Bronchial epithelial cell (primary cell): ENCODE results near the gene PLK2. TPM values are rescaled to one million over a fixed set of nuclear protein-coding genes. Genes with fewer than 3 reads are reported as not detected.

Experiments used
- DNase-seq: peaks from one replicate; pipeline ENCODE4 v3.0.0-alpha.2; 2010; ENCODE audit warnings: low read depth
- FAIRE-seq: peaks from 2 replicates; lab custom pipeline; 2011; peaks lifted over from hg19 to GRCh38; lab: Jason Lieb, UNC
- H3K27me3 ChIP-seq: 2 replicates; pipeline ENCODE4 v1.5.1; 2011; ENCODE audit warnings: low read length; ENCODE audit not compliant: control insufficient read depth, insufficient read depth
- H3K36me3 ChIP-seq: 2 replicates; pipeline ENCODE4 v1.5.1; 2011; ENCODE audit warnings: low read length; ENCODE audit not compliant: control insufficient read depth, insufficient read depth
- H3K4me3 ChIP-seq: 2 replicates; pipeline ENCODE4 v1.5.1; 2011; ENCODE audit warnings: mild to moderate bottlenecking, low read depth, low read length, control low read depth
- CTCF ChIP-seq: IDR thresholded peaks from 2 replicates; pipeline ENCODE4 v1.5.1; 2011; ENCODE audit warnings: mild to moderate bottlenecking, moderate library complexity, low read length, control low read depth, inconsistent platforms; ENCODE audit not compliant: insufficient read depth, severe bottlenecking
- total RNA-seq: library from RNA; depleted of rRNA; stranded (reverse); fragments of >200 nt; gene quantifications from 2 replicates; pipeline ENCODE4 v1.2.1, GENCODE V29; 2014

PLK2 gene
- total RNA-seq, 1 donor from 2014 or later: 146 TPM

DNA sequence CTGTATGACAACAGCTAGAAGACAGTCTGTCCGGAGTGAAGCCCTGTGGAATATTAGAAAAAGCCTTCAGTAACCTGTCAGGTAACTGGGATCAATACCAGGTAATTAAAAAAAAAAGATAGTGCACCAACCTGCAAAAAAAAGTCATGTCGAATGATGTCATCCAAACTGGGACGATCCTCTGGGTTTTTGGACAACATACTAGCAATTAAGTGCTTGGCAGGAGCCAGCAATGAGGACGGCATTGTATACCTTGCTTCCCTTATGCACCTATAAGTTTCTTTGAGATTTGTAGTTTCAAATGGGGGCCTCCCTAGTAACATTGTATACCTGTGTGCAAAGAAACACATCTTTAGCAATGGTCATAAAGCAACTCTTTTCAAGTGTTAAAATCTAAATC is 2.8 kb downstream of the PLK2 start:
- FAIRE-seq (no peak), DNase-seq (no peak)
- TF ChIP-seq CTCF: no peak
- Histone ChIP-seq H3K4me3 (no peak overlapping the region), H3K36me3 (peaks cover 20% of the 10 kb centered on the region), H3K27me3 (no peaks in the 10 kb centered on the region)

GRCh38 chr5:58456486-58456885 is 3.4 kb downstream of the PLK2 start:
- no peak for TF ChIP-seq CTCF
- Histone ChIP-seq H3K36me3 (peaks cover 20% of the 10 kb centered on the region), H3K27me3 (no peaks in the 10 kb centered on the region), H3K4me3 (no peak overlapping the region)
- DNase-seq: no peak
- no peak for FAIRE-seq

DNA sequence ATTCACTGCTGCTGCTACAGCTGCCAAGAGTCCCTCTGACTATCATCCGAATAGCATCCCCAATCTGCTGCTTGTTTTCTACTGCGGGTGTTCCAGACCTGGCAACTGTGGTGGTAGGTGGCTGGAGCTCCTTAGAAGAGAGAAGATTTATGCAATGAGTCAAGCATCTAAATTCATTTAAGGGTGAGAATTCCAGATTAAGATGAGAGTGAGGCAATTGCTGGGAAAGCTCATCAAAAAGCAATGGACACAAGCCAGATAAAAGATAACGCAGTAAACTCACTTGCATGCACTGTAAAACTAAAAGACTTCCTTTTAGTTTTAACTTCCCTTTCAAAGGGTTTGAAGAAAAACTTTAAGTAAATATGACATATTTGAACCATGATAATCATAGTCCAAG is 3.9 kb downstream of the PLK2 start:
- FAIRE-seq (no peak), DNase-seq (no peak)
- peaks cover 20% of the 10 kb centered on the region for H3K36me3 ChIP-seq
- no peak for TF ChIP-seq CTCF
- H3K4me3 ChIP-seq: no peak overlapping the region
- no peaks in the 10 kb centered on the region for H3K27me3 ChIP-seq

DNA sequence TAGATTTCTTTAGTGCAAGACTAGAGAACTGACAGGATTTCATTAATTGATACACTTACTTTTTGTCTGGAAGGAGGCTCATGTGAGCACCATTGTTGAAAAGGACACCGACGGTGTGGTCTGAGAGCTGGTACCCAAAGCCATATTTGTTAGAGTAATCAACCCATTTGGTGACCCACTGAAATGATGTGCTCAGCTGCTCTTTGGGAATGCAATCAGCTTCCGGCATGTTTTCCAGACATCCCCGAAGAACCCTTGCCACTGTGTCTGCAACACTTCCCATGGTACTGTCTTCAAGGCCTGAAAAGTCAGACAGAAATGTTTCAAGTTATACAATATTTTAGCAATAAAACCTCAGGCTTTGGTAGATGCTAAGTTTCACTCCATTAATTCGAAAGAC is 4.4 kb downstream of the PLK2 start:
- peaks cover 20% of the 10 kb centered on the region for H3K36me3 ChIP-seq
- no peak overlapping the region for H3K4me3 ChIP-seq
- H3K27me3 ChIP-seq: no peaks in the 10 kb centered on the region
- no peak for DNase-seq
- FAIRE-seq: no peak
- no peak for TF ChIP-seq CTCF

- no peak for DNase-seq
- TF ChIP-seq CTCF: no peak
- H3K4me3 ChIP-seq: no peak overlapping the region
- H3K36me3 ChIP-seq: peaks cover 20% of the 10 kb centered on the region
- no peaks in the 10 kb centered on the region for H3K27me3 ChIP-seq
- no peak for FAIRE-seq
Observed at GRCh38 chr5:58455066-58455465, 4.8 kb downstream of the PLK2 start.

DNA sequence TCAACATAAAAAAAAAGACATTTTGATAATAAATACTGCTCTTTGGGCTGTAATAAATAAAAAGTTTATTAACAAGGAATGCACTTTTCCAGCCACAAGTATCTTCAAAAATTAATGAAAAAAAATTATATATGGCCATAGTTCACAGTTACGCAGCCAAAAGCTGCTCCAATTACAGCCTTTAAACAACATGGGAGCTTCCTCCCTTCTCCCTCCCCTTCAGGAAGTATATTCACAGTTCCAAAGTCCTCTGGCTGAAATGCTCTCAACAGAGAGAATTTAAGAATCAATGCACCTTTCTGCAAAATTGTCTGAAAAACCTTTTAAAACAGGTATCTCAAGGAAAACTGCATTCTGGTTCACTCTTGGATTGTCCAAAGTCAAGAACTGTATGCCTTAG is 5.9 kb downstream of the PLK2 start:
- FAIRE-seq: no peak
- no peak for TF ChIP-seq CTCF
- Histone ChIP-seq H3K36me3 (peaks cover 20% of the 10 kb centered on the region), H3K4me3 (no peak overlapping the region), H3K27me3 (no peaks in the 10 kb centered on the region)
- DNase-seq: no peak
